Renal pelvis (tissue), 4 donors: ENCODE data around the gene OTOG. TPM values are rescaled to one million over a fixed set of nuclear protein-coding genes. Genes with fewer than 3 reads are reported as not detected.

Experiments used
- DNase-seq: peaks from one replicate; pipeline ENCODE4 v3.0.0-alpha.2; 2013
- polyA plus RNA-seq, 3 donors: library from polyadenylated mRNA; unstranded; fragments of 120-200 nt; gene quantifications; one replicate each; pipeline ENCODE4 v1.2.1, GENCODE V29; 2013; ENCODE audit not compliant: insufficient read length in 3 of 3

OTOG gene
- polyA plus RNA-seq, 3 donors = 0.13 to 0.66 (median 0.59) TPM

DNA sequence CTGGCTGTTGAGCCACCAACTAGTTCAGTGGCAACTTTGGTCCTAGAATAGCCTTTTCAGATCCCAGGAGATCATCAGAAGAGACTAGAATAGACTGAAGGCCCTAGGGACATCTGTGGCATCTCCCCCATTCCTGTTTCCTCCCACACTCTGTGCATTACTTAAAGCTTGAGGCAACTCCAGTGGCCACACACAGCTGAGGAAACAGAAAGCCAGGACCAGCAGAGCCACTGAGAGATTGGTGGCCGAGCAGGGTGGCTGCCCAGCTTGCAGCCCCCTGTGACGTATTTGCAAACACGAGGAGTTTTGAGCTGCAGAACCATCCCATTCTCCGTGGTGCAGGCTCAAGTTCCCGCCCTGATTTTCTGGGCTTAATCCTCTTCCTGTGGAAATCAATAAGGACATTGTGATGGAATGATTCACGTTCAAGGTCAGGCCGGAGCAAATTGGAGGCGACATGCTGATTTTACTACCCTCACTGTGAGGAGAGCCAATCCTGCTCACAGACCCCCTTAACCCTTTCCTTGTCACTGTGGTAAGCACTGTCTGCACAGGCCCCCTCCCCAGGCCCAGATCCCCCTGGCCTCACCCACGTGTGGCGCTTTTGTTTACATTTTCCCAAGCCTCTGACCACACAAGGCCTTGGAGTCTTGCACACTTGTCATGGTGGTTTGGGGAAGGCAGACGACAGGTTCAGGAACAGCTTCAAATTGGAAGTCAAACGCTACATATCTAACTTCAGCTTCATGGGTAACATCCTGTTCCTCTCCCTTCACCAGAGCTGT, 103.3 kb downstream of the OTOG start:
- peak; percentile 0 for DNase-seq

DNA sequence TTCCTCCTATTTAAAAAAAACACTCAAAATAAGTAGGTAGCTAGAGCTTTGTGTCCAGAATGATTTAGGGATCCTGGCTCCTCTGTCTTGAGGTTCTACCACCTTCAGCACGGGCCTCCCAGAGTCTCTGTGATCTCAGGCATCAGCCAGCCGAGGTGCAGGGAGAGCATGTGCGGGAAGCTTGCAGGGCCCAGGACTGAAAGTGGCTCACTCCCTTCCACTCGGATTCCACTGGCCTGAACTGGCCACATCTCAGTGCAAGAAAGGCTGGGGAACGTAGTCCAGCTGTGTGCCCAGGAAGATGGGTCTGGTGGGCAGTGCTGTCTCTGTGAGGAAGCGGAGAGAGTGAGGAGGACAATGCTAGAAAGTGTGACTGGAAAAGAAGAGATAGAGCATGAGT, 104.0 kb downstream of the OTOG start:
- no peak for DNase-seq

DNA sequence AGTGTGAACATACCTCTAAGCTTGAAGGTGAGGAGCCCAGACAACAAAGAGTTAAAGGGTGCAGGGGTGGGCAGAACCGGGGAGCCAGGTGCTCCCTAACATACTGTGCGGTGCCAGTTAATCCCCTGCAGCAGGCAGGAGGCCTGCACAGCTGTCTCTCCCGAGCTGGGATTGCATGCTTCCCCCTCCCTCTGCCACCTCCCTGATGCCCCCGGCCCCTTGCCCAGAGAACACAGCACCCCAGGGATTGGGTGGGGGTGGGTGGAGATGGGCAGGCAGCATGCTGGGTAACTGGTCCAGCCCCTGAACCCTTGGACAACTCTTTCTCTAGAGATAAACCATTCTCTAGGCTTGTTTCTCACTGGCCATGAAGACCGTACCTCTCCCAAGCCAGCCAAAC, 104.6 kb downstream of the OTOG start:
- DNase-seq = no peak

DNA sequence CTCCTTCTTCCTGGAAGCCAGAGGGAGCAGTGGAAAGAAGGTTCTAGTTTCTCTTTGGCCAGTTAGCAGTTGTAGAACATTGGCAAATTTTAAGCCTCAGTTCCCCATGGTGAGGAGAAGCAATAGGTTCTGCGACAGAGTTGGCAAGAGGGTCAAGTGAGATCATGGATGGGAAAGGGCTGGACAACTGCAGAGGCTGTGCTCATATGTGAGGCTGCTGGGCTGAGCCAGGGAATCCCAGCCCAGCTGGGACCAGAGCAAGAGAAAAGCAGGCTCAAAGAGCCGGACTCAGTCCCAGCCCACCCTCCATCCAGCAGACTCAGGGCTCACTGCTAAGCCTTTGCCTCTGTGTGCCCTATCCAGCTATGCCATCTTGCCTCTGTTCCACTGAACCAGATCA, 105.5 kb downstream of the OTOG start:
- no peak for DNase-seq

DNA sequence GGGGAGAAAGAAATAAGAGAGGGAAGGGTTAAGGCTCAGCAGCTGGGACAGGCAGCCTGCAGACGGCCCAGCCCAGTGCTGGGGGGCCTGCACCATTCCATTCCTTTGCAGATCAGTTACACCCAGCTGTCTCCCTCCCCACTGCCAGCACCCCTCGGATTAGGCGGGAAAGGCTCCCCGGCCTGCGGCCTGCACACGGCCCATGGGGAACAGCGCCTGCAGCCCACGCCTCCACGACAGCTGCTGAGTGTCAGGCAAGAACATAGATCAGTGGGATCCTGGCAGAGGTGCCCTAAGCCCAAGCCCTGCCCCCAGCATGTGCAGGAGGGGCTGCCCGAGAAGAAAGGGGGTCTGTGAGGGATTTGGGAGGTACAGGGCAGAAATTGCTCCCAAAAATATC, 106.6 kb downstream of the OTOG start:
- no peak for DNase-seq

DNA sequence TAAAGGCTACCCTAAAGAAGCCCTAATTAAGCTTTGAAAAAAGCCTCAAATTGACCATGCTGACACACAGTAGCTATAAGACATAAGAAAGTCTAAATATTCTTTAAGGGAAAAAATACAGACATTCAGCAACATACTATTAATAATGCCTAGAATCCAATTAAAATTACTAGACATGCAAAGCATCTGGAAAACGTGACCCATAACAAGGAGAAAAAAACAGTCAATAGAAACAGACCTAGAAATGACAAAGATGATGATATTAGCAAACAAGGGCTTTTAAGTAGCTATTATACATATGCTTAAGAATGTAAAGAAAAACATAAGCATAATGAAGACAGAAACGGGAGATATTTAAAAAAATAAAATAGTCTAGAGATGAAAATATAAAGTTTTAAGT, 108.6 kb downstream of the OTOG start:
- no peak for DNase-seq

DNA sequence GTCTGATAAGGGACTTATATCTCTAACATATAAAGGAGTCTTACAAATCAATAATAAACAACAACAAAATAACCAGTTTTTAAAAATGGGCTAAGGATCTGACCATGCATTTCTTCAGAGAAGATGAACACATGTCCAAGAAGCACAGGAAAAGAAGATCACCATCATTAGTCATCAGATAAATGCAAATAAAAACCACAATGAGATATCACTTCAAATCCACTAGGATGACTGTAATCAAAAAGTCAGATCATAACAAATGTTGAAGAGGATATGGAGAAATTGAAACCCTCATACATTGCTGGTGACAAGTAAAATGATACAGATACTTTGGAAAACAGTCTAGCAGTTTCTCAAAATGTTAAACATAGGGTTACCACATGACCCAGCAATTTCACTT, 111.2 kb downstream of the OTOG start:
- DNase-seq = no peak

DNA sequence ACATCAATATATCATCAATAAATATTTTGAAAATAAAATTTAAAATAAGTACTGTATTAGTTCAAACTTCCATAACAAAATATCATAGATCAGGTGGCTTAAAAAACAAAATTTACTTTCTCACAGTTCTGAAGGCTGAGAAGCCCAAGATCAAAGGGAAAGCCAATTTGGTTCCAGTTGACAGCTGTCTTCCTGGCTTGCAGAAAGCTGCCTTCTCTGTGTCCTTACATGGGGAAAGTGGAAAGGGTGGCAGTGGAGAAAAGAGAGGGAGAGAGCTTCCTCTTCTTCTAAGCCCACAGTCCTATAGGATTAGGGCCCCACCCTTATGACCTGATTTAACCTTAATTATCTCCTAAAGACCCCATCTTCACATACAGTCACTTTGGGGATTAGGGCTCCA, 121.1 kb downstream of the OTOG start:
- DNase-seq = no peak

DNA sequence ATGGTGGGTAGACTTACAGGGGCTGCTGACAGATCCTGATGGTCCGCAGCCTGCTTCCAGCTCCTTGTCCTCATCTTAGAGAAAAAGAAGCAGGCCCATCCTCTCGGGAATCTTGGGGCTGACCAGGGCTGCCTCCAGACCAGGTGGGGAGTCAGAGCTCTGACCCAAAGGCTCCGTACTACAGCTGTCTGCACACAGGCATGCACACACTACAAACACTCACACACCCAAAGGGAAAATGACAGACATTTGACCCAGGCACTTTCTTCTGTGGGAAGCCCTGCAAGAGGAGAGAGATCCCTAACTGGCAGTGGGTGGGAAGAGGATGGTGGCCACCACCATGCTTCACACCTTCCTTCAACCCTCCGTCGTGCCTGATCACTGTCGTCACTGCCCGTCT, 125.4 kb downstream of the OTOG start:
- DNase-seq = no peak

DNA sequence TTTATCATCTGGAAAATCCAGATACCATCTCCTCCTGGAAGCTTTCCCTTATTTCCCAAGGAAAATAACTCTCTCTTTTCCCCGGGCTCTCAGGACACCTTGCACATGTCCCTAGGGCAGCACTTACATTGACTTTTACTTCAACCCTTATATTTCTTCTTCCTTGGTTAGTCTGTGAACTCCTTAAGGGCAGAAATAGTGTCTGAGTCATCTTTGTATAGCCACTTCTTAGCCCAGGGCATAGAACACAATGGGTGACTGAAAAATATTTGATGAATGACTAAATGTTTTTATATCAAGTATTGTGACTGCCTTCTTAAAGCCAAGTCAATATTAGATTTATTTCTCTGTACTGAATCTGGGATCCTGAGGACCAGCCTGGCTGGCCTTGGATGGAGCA, 126.9 kb downstream of the OTOG start:
- DNase-seq = no peak

DNA sequence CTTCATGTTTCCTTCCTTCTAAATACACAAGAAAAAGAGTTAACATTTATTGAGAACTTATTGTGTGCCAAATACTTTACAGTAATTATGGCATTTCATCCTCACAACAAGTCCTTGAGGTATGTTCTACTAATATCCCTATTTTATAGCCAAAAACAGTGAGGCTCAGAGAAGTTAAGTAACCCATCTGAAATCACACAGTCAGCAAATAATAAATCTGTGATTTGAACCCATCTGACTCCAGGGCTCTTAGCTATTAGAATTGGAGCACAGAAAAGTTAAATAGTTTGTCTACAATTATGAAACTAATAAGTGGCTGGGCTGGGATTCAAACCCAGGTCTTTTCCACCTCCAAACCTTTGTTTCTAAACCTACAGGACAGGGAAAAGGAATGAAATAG, 135.8 kb downstream of the OTOG start:
- DNase-seq = no peak

DNA sequence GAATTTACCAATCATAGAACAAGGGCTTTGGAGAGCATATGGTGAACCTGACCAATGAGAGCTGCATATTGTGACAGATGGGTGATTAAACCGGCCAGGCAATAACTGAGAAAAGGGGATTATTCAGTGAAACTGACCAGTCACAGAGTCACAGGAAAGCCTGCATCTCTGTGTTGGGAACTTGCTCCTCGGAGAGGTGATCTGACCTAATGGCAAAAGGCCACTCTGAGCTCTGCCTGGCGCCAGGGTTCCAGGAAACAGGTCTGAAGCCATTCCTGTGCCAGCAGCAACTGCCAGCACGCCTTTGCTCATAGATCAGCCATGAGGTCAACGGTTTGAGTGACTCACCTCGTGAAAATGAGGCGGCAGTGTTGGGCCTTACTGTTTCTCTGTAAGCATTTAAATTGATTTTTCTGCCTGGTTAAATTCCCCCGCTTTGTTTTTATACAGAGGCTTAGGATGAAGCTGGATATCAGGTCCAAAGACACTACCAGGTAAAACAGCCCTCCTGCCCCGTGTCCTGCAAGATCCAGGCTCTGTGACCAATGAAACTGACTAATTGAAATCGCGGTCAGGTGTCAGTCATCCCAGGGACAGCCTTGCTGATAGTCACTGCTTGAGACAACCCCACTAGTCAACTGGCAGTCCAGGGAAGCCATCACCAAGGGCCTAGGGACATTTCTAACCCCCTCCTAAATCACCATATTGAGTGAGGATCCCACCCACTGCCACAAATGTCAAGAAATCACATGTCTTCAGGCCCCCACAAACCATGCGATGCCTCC, 136.5 kb downstream of the OTOG start:
- no peak for DNase-seq

DNA sequence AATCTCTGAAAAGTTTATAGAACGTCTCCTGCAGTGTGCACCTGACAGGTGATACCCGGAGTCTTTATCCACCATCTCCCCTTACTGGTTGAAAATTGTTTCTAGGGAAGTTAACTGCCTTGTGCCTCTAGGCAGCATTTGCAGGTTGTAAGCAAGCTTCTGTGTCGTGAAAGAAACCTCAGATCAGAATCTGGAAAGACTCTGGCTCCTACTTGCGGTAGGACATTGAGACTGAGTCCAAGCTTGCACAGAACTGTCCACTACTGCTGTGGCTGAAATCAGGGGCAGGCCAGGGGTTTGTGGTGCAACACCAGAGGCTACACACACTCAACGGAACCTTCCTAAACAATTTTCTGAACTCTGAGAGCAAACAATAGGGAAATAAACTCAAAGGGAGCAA, 137.5 kb downstream of the OTOG start:
- no peak for DNase-seq

DNA sequence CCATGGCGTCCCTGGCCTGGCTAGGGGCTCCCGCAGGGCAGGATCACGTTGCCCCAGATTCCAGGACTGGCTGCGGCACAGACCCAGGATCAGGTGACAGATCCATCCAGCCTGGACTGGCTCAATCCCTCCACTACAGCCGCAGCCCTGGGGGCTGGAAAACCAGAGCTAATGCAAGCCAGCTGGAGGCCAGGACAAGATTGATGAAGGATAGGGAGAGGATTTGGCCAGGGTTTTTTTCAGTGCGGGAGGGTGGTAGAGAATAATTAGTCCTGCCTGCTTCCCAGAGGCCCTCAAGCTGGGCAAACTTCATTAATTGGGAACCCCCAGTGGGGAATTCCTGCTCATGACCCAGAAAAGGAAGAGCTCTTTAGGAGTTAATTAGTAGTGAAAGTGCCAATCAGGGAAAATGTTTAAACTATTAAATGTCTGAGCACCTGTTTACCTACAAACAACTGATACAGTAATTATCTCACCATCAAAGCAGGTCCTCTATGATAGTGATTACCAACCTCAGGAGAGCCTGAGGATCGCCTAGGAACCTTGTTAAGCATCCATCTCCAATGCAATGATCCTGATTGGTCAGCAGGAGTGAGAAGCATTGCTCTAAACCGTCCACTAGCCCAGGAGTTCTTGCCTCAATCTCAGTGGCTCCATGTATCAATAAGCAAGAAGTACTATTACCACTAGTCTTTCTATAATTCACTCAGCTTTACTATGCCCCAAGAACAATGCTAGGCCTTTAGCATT, 139.3 kb downstream of the OTOG start:
- DNase-seq = no peak

DNA sequence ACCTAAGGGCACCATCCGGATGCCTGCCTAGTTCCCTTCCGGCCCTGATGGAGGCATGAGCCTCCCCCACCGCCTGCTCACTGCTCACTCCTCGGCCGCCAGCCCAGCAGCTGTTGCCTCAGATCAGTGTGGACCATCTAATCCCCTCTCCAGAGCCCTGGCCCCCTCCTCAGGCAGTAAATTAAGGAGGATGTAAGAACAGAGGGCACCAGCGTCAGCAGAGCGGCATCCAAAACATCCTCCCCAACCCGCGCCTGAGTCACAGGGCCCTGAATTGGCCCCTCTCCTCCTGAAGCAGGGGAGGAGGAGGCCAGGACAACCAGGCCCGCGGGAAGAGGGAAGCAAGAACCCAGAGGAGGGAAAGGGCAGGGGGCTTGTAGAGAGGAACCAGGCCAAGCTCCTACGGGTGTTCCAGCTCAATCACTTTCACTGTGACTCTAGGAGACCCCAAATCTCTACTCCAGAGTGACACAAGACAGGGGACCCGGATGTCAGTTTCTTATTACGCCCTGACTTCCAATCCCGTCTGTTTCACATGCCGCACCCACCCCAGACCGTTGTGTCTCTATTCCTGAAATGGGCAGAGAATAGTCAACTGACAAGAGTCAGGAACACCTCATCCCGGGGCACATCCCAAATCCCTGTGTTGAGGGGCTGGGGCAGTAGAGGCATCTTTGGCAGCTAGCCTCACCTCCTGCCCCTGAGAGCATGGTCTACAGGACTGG, 141.0 kb downstream of the OTOG start:
- no peak for DNase-seq

DNA sequence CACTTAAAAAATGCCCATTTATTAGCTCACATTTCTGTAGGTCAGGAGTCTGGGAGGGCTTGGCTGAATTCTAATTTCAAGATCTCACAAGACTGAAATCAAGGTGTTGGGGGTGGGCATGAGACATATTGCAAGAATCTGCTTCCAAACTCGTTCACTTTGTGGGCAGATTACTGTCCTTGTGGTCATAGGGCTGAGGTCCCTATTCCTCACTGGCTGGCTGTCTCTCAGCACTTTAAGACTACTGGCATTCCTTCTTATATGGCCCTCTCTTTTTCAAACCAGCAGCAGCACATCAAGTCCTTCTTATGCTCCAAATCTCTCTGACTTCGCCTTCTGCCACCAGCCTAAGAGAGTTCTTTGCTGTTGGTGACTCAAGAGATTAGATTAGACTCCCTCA, 144.5 kb downstream of the OTOG start:
- DNase-seq = no peak

DNA sequence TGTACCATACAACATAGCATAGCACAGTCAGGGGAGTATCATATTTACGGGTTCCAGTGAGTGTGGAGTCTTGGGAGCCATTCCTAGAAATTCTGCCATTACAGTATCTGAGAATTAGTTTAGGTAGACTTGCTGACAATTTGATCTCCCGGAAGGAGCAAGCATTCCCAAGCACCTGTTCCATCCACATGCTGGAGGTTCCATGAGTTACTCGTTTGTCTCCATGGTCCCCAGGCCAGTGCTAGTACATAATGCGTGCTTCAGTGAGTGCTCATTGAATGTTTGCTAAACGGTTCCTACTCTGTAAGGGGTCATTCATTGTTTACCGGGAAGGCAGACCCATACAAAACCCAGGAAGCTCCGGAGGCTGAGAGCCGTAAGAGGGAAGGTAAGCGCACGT, 144.9 kb downstream of the OTOG start:
- no peak for DNase-seq

DNA sequence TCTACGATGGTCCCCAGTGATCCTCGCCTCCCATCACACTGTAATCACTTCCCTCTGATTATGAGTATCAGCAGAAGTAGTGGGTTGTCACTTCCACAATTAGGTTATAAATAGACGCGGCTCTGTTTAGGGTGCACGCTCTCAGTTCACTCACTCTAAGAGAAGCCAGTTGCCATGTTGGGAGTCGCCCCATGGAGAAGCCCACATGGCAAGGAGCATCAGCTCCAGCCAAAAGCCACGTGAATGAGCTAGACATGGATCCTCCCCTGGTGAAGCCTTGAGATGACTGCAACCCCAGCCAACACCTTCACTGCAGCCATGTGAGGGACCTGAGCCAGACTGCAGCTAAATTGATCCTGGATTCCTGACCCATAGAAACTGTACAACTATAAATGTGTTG, 145.9 kb downstream of the OTOG start:
- no peak for DNase-seq

DNA sequence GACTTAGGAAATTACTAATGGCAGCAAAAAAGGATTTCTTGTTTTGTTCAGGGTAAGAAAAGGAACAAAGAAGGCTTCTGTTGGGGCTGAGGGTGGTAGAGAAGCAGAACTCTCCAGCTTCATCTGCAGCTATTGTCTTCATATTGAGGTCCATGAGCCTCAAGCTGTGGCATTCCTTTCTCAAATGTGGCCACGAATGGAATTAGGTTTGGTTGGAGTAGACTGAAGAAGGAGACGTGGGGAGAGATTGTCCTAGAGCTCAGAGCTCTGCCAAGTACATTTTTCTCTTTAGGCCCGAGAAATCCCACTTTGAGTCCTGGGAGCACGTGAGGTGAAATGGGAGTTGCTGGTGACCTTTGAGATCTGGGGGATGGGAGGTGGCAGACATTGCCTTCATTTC, 146.5 kb downstream of the OTOG start:
- no peak for DNase-seq

DNA sequence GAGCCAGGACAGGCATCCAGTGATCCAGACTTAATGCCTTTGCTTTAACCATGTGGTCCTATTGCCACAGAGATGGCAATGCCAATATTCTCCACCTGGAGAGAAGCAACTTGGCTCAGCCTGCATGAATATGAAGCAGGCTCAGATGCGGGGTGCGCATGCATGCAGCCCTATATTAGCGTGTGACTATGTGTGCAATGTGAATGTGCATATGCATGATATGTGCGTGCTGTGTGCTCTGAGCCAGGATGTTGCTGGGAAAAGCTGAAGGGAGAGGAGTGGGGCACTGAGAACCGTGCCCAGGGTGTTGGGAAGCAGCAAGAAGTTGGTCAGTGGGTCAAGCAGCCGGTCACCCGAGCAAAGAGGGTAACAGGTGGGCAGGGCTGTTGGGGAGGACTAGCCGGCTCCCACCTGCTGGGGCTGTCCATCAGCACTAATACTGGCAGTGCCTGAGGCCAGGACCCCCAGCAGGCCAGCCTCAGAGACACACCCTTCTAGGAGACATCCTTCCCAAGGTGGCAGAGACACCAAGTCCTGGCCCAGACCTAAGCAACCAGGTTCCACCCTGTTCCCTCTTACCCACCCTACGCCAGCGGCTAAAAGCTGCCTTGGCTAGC, 147.5 kb downstream of the OTOG start:
- no peak for DNase-seq
